T-helper 1 cell (primary cell): ENCODE results near the gene RFESD.
A peak's percentile ranks its signal among the peaks of the same experiment; 100 is the strongest.
"Not testable (repeated sequence)": the region's sequence is repeated elsewhere in the genome, so short reads cannot be mapped to it uniquely, and the experiment has no call there.

Source experiments
- DNase-seq, 5 donors: peaks; one replicate each; pipeline ENCODE4 v3.0.0-alpha.2; 2012 to 2020

RFESD gene

DNA sequence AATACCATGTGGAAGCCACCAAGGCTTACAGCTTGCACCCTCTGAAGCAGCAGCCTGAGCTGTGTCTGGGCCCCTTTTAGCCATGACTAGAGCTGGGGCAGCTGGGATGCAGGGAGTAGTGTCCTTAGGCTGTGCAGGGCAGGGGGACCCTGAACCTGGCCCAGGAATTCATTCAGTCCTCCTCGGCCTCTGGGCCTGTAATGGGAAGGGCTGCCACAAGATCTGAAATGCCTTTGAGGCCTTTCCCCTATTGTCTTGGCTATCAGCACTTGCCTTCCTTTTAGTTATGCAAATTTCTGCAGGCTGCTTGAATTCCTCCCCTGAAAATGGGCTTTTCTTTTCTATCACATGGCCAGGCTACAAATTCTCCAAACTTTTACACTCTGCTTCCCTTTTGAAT lies 17.6 kb upstream of the RFESD start:
- DNase-seq, result no peak

DNA sequence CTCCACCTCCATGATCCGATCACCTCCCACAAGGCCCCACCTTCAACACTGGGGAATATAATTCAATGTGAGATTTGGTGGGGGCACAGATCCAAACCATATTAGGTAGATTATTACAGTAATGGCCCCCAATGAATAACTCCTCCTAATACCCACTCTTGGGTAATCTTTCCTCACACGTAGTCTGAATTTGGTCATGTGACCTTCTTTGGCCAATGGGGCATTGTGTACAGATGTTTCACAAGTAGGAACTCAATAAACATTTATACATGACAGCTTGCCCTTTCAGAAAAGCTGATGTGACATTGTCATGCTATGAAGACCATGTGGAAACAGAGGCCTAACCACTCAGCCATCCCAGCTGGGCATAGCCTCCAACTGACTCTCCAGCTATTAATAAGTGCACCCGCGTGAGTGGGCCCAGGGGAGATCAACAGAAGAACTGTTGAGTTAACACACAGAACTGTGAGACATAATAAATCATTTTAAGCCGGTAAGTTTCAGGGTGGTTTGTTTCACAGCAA lies 16.1 kb upstream of the RFESD start:
- no peak for DNase-seq

GRCh38 chr5:95631255-95631958 lies 15.2 kb upstream of the RFESD start:
- DNase-seq, result no peak

GRCh38 chr5:95631991-95632675 lies 14.4 kb upstream of the RFESD start:
- peak; percentile 29 to 91 (median 57) for DNase-seq

DNA sequence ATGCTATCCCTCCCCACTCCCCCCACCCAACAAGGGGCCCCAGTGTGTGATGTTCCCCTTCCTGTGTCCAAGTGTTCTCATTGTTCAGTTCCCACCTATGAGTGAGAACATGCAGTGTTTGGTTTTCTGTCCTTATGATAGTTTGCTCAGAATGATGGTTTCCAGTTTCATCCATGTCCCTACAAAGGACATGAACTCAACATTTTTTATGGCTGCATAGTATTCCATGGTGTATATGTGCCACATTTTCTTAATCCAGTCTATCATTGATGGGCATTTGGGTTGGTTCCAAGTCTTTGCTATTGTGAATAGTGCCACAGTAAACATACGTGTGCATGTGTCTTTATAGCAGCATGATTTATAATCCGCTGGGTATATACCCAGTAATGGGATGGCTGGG lies 13.6 kb upstream of the RFESD start:
- DNase-seq, result not testable (repeated sequence)

- DNase-seq, result no peak
These were observed 12.9 kb upstream of the RFESD start for GRCh38 chr5:95633671-95634070.

GRCh38 chr5:95634081-95634480 lies 12.5 kb upstream of the RFESD start:
- no peak for DNase-seq

DNA sequence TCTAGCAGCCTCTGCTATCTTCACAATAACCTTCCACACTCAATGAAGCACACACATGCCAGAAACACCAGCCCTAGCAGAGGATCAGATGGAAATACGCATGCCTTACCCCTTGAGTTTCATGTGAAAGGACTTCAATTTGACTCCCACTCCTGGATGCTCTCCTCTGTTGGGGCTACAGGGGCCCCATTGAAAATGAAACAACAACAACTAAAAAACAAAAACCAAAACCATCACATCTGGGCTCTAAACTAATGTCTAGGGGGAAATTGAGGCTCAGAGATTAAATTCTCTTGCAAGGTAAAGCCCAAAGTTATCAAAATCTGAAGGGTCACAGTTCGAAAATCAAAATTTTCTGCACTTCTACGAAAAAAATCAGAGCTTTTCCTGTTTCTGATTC lies 7.9 kb upstream of the RFESD start:
- DNase-seq, result no peak

GRCh38 chr5:95641741-95642220 lies 4.8 kb upstream of the RFESD start:
- DNase-seq, result no peak

DNA sequence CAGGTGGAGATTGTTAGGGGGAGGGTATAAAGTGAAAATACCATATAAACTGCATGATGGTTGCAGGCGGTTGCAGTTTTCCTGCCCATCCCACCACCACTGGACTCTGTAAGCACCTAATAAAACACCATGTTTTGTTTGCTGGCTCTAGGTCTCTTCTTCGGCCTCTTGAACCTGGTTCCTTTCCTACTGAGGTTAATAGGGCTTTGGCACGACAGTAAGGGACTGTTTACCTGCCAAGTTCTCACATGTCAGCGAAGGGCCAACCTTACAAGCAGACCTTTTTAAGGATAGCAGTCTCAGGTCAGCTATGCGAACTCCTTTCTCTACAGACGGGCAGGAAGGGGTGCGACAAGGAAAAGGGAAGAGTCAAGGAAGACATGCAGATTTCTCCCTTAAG lies 3.4 kb upstream of the RFESD start:
- DNase-seq, result no peak

DNA sequence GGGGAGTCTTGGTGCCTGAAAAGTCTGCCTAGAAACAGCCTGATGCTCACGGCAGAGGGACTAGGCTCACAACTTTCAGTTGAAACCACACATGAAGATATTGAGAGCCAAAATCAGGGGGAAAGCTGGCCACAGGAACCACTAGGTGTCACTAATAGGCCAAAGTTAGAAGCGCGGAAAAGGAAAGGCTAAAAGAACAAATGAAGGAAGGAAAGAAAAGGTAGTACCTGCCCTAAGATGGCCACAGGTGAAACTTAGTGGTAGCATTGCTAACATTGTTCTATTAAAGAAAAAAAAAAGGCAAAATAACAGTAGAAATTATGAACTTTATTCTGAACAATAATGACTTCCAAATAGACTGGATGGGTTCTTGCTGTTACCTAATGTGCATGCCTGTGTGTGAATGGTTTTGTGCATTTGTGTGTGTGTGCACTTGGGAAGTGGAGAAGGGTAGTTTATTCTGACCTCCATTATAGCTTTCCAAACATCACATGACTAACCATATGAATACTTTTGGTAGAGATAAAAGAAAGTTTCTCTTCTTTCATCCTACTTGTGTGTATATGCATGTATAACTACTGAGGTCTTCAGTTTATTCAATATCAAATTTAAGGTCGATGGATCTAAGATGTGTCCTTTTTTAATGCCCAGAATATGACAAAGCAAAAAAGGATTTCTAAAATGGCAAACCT lies 2.1 kb upstream of the RFESD start:
- peak in 3 of 5 donors; percentile 7 to 73 (median 21) for DNase-seq

DNA sequence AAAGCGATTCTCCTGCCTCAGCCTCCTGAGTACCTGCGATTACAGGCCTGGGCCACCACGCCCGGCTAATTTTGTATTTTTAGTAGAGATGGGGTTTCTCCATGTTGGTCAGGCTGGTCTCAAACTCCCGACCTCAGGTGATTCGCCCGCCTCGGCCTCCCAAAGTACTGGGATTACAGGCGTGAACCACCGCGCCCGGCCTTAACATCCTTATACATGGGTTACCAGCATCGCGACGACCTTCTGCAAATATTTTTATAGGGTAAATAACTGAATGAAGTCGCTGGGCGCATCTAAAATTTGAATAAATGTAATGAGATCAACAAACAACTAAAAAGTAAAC lies 380 bp upstream of the RFESD start:
- DNase-seq, result not testable (repeated sequence)

- DNase-seq, result peak in 1 of 5 donors; percentile 53
These were observed 1.6 kb downstream of the RFESD start for GRCh38 chr5:95647886-95648860.

- no peak for DNase-seq
These were observed 2.7 kb downstream of the RFESD start for GRCh38 chr5:95649274-95649673.

DNA sequence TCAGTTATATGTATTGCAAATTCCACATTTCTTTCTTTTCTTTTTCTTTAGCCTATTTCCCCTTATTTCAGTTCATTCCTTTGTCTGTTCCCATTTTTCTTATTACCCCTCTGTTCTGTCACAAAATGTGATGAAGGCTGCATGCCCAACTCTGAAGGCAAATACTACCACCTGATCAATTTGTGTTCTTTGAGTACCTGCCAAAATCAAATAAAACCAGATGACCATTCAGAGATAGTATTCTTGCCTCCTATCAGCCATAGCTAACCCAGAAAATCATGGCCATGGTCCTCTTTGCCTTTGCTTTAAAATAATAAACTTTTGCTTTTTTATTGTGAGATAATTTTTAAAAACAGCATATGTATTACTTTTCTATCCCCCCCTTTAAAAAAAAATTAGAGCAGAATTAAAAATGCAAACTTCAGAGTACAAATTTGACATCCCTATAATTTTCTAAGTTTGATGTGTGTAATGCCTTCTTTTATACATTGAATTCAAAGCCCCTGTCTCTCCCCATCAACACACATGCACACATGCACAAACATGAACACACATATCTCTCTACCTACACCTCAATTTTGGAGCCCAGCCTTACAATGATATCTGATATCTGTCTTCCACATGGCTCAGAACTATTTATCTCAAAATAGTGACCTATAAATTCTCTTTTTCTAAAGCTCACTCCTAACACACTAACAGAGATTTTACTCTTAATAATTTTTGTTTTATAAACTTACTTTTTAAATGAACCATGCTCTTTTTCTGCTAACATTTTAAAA lies 3.5 kb downstream of the RFESD start:
- DNase-seq, result no peak

DNA sequence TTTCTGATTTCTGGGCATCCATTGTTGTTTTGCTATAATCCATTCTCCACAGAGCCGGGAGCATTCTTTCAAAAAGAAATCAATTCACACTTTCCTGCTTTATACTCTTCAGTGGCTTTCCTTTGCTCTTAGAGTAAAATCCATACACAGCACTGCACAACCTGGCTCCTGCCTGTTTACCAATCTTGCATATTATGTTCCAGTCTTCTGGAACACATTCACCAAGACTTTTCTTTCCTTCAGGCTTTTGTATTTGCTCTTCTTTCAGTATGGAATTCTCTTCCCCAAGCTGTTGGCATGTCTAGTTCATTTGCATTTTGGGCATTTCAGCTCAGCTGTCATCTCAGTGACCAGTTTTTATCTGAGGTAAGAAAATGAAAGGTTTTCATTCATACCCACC lies 6.3 kb downstream of the RFESD start:
- DNase-seq, result no peak

- no peak for DNase-seq
These were observed 7.6 kb downstream of the RFESD start for GRCh38 chr5:95654196-95654595.

GRCh38 chr5:95655575-95655974 lies 9.0 kb downstream of the RFESD start:
- DNase-seq, result no peak

- no peak for DNase-seq
These were observed 13.5 kb downstream of the RFESD start for GRCh38 chr5:95660060-95660459.

DNA sequence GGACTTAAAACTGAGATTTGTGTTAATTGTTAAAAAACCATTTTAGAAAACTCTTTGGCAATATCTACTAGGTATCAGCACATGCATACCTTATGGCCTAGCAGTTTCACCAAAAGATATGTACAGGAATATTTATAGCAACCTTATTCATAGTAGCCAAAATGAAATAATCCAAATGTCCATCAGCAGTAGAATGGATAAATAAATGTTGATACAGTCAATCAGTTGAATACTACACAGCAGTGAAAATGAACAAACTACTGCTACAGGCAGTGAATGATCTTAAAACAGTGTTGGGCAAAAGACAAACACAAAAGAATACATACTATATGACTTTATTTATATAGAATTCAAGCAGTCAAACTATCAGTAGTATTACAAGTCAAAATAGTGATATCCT lies 16.4 kb downstream of the RFESD start:
- no peak for DNase-seq

DNA sequence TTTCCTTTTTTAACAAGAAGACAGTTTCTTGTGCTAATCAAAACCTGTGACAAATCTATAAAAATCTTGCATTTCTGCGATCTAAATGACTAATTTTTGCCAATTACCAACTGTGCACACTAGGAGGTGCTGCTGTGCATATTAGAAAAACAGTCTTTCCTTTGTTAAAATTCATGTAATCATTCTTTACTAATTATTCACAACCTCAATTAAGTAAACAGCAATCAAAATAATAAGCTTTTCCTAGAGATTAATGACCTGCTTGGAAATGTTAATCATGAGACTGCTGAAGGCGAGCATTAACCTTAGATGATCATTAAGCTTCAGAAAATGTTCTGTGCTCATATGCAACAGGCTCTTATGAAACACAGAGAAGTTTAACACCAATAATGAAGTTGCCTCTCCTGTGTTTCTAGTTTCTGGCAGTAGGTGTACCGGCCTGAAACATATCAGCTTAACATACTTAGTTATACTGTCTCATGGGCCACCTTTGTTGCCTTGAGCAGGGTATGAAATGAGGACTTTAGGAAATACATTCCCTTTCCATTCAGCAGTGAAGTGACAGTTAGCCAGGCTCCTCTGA lies 17.7 kb downstream of the RFESD start:
- peak in 2 of 5 donors; percentile 19 to 22 for DNase-seq
